Psoas muscle (tissue), 8 donors: ENCODE results near the gene ENPP1. TPM values are rescaled to one million over a fixed set of nuclear protein-coding genes. Genes with fewer than 3 reads are reported as not detected.

Experiments used
- ATAC-seq, 4 donors: fragments of 200-7000 bp; cut with Tn5 transposase; one replicate each; pipeline ENCODE4 v1.9.1; 2020; ENCODE audit warnings: moderate library complexity in 3 of 4, mild to moderate bottlenecking in 2 of 4
- DNase-seq, 2 donors: peaks; one replicate each; pipeline ENCODE4 v3.0.0-alpha.2; 2020
- H3K27ac ChIP-seq: fragments of 200-600 bp; one replicate; pipeline ENCODE4 v1.8.0; 2022
- H3K27me3 ChIP-seq, 3 donors: fragments of 200-600 bp in 1 of 3; one replicate each; pipeline versions ENCODE4 v1.6.1 to v1.8.0; 2013 to 2022; ENCODE audit warnings: low read length in 2 of 3, mild to moderate bottlenecking in 2 of 3, moderate library complexity in 1 of 3; ENCODE audit not compliant: insufficient read depth in 3 of 3
- H3K36me3 ChIP-seq, 2 donors: fragments of 200-600 bp in 1 of 2; one replicate each; pipeline versions ENCODE4 v1.6.1 to v1.8.0; 2013 to 2022; ENCODE audit warnings: low read depth in 1 of 2, mild to moderate bottlenecking in 1 of 2, moderate library complexity in 1 of 2; ENCODE audit not compliant: insufficient read depth in 1 of 2
- H3K4me1 ChIP-seq: fragments of 200-600 bp; one replicate; pipeline ENCODE4 v1.8.0; 2022
- H3K4me3 ChIP-seq: fragments of 200-600 bp; one replicate; pipeline ENCODE4 v1.8.0; 2022; ENCODE audit warnings: mild to moderate bottlenecking
- H3K9me3 ChIP-seq: fragments of 200-600 bp; one replicate; pipeline ENCODE4 v1.8.0; 2022
- CTCF ChIP-seq: fragments of 200-600 bp; IDR thresholded peaks from one replicate; pipeline ENCODE4 v1.8.0; 2022; ENCODE audit warnings: antibody characterized with exemption
- WGBS, 3 donors: extraction: QIAGEN DNeasy Blood & Tissue Kit; methylation state at CpG; one replicate each; pipeline versions ENCODE4 v1.1.6 to v1.1.7; 2013; 5-methylcytosine and 5-hydroxymethylcytosine counted together
- intact Hi-C, 2 donors: fragments of 100-400 bp; cut with DNase I; formaldehyde crosslinking; loops; one replicate each; pipeline versions ENCODE4 v1.11.0 to v1.14.2; 2022
- polyA plus RNA-seq, 3 donors: library from polyadenylated mRNA; stranded (reverse); fragments of 200-250 nt; gene quantifications; one replicate each; pipeline ENCODE4 v1.2.3, GENCODE V29; 2013
- total RNA-seq, 4 donors: library from RNA; stranded (reverse); fragmentation: NEBNext Ultra II Directional in 2 of 4; extraction: Animal tissue kit (Norgen Biotek cat#: 25700) in 2 of 4; gene quantifications; one replicate each; pipeline versions ENCODE4 v1.2.1 to v1.2.4, GENCODE V29; 2021 to 2023
- donor health status: healthy with polysubstance abuse.
- donor health status: DM: no; HTN: no; CAD: no; lungs with moderate emphysema.
- donor health status: Bipolar disorder and iron deficiency.
- donor health status: healthy.
- donor health status: DM: yes; HTN: yes; CAD: no.
- donor health status: DM: no; HTN: no; CAD: no.
- donor health status: DM: no; HTN: no; CAD: no.
- donor health status: DM: yes; HTN: yes; CAD: no.

ENPP1 gene
- total and polyA plus RNA-seq, 7 donors: 0.65 to 4.9 (median 1.6) TPM

DNA sequence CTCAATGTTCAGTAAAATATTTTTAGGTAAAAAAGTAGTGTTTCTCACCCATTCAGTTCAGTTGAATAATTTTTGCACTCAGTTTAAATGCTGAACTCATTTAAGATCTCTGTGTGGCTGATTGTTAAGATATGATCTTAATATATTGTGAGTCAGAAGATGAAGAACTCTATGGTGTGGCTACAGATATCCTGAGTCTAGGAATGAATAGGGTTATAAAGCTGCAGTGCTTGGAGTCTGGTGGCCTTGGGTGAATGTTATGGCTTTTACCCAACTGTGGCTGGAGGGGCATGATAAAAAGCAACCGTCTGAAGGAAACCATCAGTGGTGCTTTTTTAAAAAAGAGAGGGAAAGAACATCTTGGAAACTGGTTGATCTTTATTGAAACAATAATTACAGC is 77.4 kb downstream of the ENPP1 start:
- DNase-seq: no peak
- Histone ChIP-seq H3K27ac (no peak overlapping the region), H3K4me3 (no peak overlapping the region), H3K36me3 (peaks cover 0 to 21% of the 10 kb centered on the region in 2 donors), H3K27me3 (no peaks in the 10 kb centered on the region), H3K4me1 (no peaks in the 10 kb centered on the region), H3K9me3 (no peaks in the 10 kb centered on the region)
- ATAC-seq: no peak
- intact Hi-C loops: no loop called here
- WGBS, 3 donors: 49 to 67% (median 55%) methylated on average over 1 of the region's 1 CpG
- no peak for TF ChIP-seq CTCF

DNA sequence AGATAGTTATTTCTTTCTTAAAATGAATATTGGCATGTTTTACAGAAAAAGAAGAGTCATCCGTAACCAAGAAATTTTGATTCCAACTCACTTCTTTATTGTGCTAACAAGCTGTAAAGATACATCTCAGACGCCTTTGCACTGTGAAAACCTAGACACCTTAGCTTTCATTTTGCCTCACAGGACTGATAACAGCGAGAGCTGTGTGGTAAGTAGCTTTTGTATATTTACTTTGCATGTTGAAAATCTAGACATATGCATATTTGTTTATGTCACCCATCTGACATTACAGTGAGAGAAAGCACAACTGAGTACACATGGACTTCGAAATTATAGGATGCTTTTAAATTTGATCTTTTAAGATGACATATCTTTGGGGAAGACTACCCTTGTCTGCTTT is 78.7 kb downstream of the ENPP1 start:
- Histone ChIP-seq H3K27me3 (no peaks in the 10 kb centered on the region), H3K36me3 (peaks cover 0 to 27% of the 10 kb centered on the region in 2 donors), H3K9me3 (no peaks in the 10 kb centered on the region), H3K4me1 (no peaks in the 10 kb centered on the region), H3K4me3 (no peak overlapping the region), H3K27ac (no peak overlapping the region)
- TF ChIP-seq CTCF: no peak
- ATAC-seq (no peak), DNase-seq (no peak)
- WGBS, 3 donors: 90 to 94% (median 94%) methylated on average over 4 of the region's 4 CpGs
- intact Hi-C loops: no loop called here

DNA sequence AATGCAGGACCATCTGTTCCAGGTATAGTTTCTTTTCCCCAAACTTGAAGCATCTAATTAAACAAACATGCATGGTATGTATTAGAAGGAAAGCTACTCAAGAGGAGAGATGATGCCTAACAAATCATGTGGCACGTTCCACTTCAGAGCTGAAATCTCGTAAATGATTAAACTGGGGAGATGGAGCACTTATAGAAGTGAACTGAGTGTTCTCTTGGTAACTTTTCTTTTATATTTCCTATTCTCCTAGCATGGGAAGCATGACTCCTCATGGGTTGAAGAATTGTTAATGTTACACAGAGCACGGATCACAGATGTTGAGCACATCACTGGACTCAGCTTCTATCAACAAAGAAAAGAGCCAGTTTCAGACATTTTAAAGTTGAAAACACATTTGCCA is 82.3 kb downstream of the ENPP1 start:
- H3K4me1 ChIP-seq: no peaks in the 10 kb centered on the region
- WGBS, 3 donors: 72 to 87% (median 83%) methylated on average over 3 of the region's 3 CpGs
- no peaks in the 10 kb centered on the region for H3K27me3 ChIP-seq
- H3K9me3 ChIP-seq: no peaks in the 10 kb centered on the region
- H3K27ac ChIP-seq: no peak overlapping the region
- ATAC-seq (no peak), DNase-seq (no peak)
- no peak for TF ChIP-seq CTCF
- H3K4me3 ChIP-seq: no peak overlapping the region
- H3K36me3 ChIP-seq: peaks cover 4 to 25% of the 10 kb centered on the region in 2 donors
- intact Hi-C loops: no loop called here

DNA sequence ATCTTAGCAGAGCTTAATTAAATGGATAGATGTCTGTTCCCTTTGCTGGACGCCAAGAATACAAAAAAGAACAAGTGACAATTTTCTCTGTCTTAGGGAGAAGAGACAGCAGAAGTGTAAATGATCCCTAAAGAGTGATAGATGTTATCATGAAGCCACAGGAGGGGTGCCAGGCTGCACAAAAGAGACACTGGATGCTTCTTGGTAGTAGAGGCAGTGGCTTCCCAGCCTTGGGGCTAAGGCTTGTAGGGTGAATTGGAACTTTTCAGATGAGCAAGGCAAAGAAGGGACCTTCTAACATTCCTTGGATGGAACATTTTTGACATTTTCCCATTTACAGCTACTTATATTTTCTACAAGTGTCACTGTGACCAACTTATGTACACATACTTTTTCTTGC is 85.4 kb downstream of the ENPP1 start:
- intact Hi-C loops: no loop called here
- Histone ChIP-seq H3K9me3 (no peaks in the 10 kb centered on the region), H3K36me3 (peaks cover 4 to 20% of the 10 kb centered on the region in 2 donors), H3K4me3 (no peak overlapping the region), H3K4me1 (no peaks in the 10 kb centered on the region), H3K27me3 (peaks cover 0 to 3% (median 0%) of the 10 kb centered on the region in 3 donors), H3K27ac (no peak overlapping the region)
- WGBS, 3 donors: 82 to 90% (median 86%) methylated on average over 1 of the region's 1 CpG
- TF ChIP-seq CTCF: no peak
- ATAC-seq: no peak
- no peak for DNase-seq
